ENCODE data around the gene CYTH1. TPM values are rescaled to one million over a fixed set of nuclear protein-coding genes. Genes with fewer than 3 reads are reported as not detected.

The CYTH1 gene
- polyA plus RNA-seq, 2 of the 4 experiments (the other 2 are of a cell fraction): 38.5 to 46.2 TPM

DNA sequence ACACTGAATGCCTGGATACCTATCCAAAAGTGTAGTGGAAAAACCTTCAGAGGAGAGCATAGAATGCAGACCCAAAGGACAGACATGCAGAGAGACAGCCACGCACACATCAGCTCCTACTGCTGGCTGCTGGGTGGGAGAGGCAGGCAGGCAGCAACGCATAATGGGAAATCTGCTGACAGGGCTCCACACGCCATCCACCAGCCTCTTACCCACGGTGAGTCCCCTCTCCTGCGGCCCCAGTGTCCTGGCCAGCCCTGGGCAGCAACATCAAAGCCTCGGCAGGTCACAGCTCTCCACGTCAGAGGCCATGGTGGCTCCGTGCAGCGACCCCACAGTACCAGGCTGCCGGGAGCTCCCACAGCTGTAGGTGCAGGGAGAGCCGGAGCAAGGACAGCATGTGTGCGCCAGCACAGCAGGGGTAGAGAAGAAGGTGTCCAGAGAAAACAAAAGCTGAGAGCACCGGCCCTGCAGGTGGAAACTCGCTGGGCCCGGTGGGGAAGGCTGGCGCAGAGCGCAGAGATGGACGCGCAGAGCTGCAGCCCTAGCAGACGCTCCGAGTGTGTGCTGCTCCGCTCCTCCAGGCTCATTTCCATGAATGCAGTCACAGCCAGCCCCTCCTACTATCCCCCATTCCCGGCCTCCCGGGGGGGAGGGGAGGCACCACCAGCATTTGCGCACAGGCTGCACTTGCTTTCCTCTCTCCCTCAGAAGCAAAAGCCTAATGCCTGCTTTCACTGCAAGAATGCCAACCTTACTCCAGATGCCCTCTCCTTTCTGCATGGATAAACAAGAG lies 58.9 kb downstream of the CYTH1 start:
- Histone ChIP-seq H3K9me3 (no peaks in the 10 kb centered on the region), H3K27ac (peak overlapping the region in 1 of 2 experiments; percentile 61; a peak in 2 of 6 replicates), H3K4me1 (peaks cover 39% of the 10 kb centered on the region), H3K4me3 (no peak overlapping the region), H3K4me2 (no peak overlapping the region)
- ChIA-PET CTCF (interaction anchor here (1.1 to 7.1 kb wide), 8 partner anchors 11 to 301 kb away, joined by 3 to 65 read pairs (median 4); no protein-coding TSS in a partner anchor), POLR2A (no interaction called here)
- WGBS (ENCODE audit: missing lambda C conversion rate): 88% methylated on average over 25 of the region's 25 CpGs
- no peak for DNase-seq (ENCODE audit: low read depth in 1 of 2, low spot score in 1 of 2)
- TF ChIP-seq MAFK (IDR thresholded peaks at IDR 0.05; ENCODE audit: partially characterized antibody): peak; percentile 15
- TF ChIP-seq RCOR1 (IDR thresholded peaks at IDR 0.05; ENCODE audit: low read depth, low read length): no peak
- FAIRE-seq: no peak
- peak; percentile 10 to 12; a peak in 3 of 6 replicates for ATAC-seq

DNA sequence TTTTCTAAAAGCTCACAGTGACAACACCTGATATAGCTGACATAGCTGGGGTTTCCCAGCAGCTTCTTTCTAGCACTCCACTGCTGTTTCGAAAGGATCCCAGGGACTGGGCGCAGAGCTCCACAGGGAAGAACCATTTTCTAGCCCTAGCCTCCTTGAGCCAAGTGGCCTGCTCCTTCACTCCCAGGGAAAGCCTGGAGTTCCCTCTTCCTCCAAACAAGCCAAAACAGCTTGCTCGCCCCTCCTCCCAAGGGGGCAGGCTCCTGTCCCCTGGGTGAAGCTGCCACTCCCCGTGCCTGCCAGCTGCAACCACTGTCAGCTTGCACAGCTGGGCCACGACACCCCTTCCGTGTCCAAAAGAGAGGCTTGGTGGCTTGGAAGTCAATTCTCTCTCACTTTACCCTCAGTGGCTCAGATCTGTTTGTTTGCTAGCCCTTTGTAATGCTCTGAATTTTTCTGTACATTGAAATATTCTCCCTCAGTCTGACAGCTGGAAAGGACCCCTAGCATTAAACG lies 59.8 kb downstream of the CYTH1 start:
- POLR2A ChIA-PET: interaction anchor here (0.6 kb wide), 1 partner anchor 22 kb away, joined by 5 read pairs; no protein-coding TSS in a partner anchor
- Histone ChIP-seq H3K4me3 (no peak overlapping the region), H3K4me1 (peaks cover 48% of the 10 kb centered on the region), H3K4me2 (no peak overlapping the region), H3K27ac (peak overlapping the region in 1 of 2 experiments; percentile 47; a peak in 1 of 6 replicates), H3K9me3 (no peaks in the 10 kb centered on the region)
- FAIRE-seq (no peak), ATAC-seq (no peak), DNase-seq (ENCODE audit: low read depth in 1 of 2, low spot score in 1 of 2) (no peak)
- CTCF ChIA-PET: interaction anchor here (1.0 to 7.1 kb wide), 10 partner anchors 10 to 300 kb away, joined by 3 to 65 read pairs (median 4); no protein-coding TSS in a partner anchor
- 77% methylated on average over 7 of the region's 7 CpGs for WGBS (ENCODE audit: missing lambda C conversion rate)
- TF ChIP-seq EHF (CRISPR knock-in tag; IDR thresholded peaks at IDR 0.05) (no peak), CBX8 (IDR thresholded peaks at IDR 0.05) (no peak), RFX5 (IDR thresholded peaks at IDR 0.05) (no peak), FOSL2 (IDR thresholded peaks at IDR 0.05) (no peak), FOSL2 (CRISPR knock-in tag; IDR thresholded peaks at IDR 0.05) (no peak), EHMT2 (IDR thresholded peaks at IDR 0.05; ENCODE audit: low read depth) (no peak), NR3C1 (IDR thresholded peaks at IDR 0.05) (no peak), CHD4 (IDR thresholded peaks at IDR 0.05; ENCODE audit: borderline replicate concordance) (no peak), HEYL (CRISPR knock-in tag; IDR thresholded peaks at IDR 0.05) (no peak), RCOR1 (IDR thresholded peaks at IDR 0.05; ENCODE audit: low read depth, low read length) (no peak), HDAC2 (IDR thresholded peaks at IDR 0.05) (no peak), JUN (IDR thresholded peaks at IDR 0.05) (no peak)
- TF ChIP-seq, protein P1, sequence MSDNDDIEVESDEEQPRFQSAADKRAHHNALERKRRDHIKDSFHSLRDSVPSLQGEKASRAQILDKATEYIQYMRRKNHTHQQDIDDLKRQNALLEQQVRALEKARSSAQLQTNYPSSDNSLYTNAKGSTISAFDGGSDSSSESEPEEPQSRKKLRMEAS (IDR thresholded peaks at IDR 0.05): no peak
- TF ChIP-seq, protein P2, sequence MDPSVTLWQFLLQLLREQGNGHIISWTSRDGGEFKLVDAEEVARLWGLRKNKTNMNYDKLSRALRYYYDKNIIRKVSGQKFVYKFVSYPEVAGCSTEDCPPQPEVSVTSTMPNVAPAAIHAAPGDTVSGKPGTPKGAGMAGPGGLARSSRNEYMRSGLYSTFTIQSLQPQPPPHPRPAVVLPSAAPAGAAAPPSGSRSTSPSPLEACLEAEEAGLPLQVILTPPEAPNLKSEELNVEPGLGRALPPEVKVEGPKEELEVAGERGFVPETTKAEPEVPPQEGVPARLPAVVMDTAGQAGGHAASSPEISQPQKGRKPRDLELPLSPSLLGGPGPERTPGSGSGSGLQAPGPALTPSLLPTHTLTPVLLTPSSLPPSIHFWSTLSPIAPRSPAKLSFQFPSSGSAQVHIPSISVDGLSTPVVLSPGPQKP (IDR thresholded peaks at IDR 0.05; ENCODE audit: low read depth, low read length): no peak
- TF ChIP-seq, protein P3, sequence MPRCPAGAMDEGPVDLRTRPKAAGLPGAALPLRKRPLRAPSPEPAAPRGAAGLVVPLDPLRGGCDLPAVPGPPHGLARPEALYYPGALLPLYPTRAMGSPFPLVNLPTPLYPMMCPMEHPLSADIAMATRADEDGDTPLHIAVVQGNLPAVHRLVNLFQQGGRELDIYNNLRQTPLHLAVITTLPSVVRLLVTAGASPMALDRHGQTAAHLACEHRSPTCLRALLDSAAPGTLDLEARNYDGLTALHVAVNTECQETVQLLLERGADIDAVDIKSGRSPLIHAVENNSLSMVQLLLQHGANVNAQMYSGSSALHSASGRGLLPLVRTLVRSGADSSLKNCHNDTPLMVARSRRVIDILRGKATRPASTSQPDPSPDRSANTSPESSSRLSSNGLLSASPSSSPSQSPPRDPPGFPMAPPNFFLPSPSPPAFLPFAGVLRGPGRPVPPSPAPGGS (IDR thresholded peaks at IDR 0.05): no peak

DNA sequence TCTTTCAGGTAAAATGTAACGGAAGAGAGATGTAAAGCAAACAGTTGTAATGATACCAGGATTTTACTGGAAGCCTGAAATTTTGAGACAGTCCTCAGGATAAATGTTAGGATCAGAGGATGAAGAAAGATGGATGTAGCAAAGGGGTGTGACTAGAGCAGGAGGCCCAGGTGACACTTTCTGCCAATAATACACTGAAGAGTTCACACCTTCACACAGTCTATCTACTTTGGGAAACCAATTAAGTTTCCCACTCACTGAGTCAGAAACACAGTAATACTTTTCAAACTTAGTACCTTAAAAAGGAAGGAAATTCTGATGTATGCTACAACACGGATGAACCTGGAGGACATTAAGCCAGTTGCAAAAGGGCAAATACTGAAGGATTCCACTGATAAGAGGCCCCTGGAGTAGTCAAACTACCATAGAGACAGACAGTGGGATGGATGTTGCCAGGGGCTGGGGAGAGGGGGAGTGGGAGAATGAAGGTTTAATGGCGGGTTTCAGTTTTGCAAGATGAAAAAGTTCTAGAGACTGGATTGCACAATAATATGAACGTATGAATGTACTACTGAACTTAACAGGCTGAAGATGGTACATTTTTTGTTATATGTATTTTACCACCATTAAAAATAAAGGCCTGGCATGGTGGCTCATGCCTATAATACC lies 62.3 kb downstream of the CYTH1 start:
- no peak for FAIRE-seq
- no peak for ATAC-seq
- Histone ChIP-seq H3K4me2 (no peak overlapping the region), H3K9me3 (no peaks in the 10 kb centered on the region), H3K4me1 (peaks cover 64% of the 10 kb centered on the region), H3K4me3 (no peak overlapping the region), H3K27ac (peak overlapping the region in 1 of 2 experiments; percentile 88; a peak in 2 of 6 replicates)
- TF ChIP-seq RNF2 (IDR thresholded peaks at IDR 0.05; ENCODE audit: borderline replicate concordance, low read depth) (no peak), CEBPB (IDR thresholded peaks at IDR 0.05) (peak; percentile 53 to 62; a peak in 2 of 4 replicates)
- TF ChIP-seq, protein P4, sequence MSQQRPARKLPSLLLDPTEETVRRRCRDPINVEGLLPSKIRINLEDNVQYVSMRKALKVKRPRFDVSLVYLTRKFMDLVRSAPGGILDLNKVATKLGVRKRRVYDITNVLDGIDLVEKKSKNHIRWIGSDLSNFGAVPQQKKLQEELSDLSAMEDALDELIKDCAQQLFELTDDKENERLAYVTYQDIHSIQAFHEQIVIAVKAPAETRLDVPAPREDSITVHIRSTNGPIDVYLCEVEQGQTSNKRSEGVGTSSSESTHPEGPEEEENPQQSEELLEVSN (IDR thresholded peaks at IDR 0.05; ENCODE audit: borderline replicate concordance, low read depth): no peak
- CTCF ChIA-PET: interaction anchor here (1.3 to 16.2 kb wide), 4 partner anchors 11 to 223 kb away, joined by 4 to 488 read pairs (median 56); no protein-coding TSS in a partner anchor
- no peak for DNase-seq (ENCODE audit: low read depth in 1 of 2, low spot score in 1 of 2)
- POLR2A ChIA-PET: no interaction called here
- WGBS (ENCODE audit: missing lambda C conversion rate): 75% methylated on average over 4 of the region's 4 CpGs
